Stimulated activated CD4-positive, alpha-beta T cell treated with anti-CD3 and anti-CD28 coated beads, TNF-alpha, amount 100 ng/mL, for 24 hours (primary cell): Measurements from ENCODE around the gene ERC2.

Experiments
- DNase-seq, 3 experiments: peaks; one replicate each; pipeline ENCODE4 v3.0.0-alpha.2; 2020; ENCODE audit warnings: low read depth in 3 of 3

Gene ERC2

DNA sequence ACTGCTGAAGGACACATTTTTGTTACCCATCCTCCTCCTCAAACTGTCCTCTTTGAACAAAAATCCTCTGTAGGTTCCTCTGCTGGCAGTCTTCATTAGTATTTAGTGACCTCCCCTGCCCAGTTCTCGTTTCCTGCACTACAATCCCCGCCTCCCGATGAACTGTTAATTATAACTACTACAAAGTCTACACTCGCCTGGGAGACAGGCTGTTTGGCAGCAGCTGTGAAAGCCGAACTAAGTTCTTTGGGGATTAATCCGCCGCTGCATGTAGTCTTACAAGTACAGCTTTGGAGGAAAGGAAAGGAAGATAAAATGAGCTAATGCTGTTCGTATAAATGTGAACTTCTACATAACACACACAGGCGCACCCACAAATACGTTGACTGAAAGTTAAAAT lies 821.2 kb downstream of the ERC2 start:
- no peak for DNase-seq

DNA sequence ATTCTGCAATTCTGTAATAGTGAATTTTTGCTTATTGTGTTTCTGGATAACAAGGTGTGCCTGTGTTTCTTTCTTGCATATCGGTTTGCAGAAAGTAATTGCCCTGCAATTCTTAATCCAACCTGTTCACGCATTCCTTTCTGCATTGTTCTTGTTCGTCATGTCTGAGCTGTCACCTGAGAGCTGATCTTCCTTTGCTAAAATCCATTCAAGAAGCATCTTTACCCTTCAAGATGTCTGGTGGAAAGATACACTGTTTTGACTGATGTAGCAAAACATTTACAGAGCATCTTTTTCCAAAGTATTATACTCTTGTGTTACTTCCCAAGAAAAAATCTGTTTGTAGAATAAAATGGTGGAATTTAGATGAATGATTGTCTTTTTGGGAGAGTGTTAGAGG lies 822.1 kb downstream of the ERC2 start:
- DNase-seq, result no peak

GRCh38 chr3:55645422-55645821 lies 822.8 kb downstream of the ERC2 start:
- no peak for DNase-seq

DNA sequence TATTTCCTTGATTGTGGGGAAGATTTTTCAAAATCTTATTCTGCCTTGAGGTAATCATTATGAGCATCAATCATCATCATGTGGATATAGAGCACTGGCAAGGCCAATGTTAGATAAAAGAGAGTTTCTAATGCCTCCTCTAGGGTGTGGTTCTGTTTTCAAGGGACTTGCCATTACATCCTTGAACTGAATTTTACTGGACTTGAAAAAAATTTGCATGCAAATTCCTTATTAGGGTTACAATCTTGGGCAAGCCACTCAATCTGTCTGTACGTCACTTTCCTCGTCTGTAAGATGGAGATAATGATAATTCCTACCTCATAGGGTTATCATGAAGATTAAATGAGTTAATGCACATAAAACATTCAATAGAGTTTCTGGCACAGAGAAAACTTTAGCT lies 825.0 kb downstream of the ERC2 start:
- no peak for DNase-seq

- no peak for DNase-seq
Measured at GRCh38 chr3:55641964-55642363, 826.3 kb downstream of the ERC2 start.

DNA sequence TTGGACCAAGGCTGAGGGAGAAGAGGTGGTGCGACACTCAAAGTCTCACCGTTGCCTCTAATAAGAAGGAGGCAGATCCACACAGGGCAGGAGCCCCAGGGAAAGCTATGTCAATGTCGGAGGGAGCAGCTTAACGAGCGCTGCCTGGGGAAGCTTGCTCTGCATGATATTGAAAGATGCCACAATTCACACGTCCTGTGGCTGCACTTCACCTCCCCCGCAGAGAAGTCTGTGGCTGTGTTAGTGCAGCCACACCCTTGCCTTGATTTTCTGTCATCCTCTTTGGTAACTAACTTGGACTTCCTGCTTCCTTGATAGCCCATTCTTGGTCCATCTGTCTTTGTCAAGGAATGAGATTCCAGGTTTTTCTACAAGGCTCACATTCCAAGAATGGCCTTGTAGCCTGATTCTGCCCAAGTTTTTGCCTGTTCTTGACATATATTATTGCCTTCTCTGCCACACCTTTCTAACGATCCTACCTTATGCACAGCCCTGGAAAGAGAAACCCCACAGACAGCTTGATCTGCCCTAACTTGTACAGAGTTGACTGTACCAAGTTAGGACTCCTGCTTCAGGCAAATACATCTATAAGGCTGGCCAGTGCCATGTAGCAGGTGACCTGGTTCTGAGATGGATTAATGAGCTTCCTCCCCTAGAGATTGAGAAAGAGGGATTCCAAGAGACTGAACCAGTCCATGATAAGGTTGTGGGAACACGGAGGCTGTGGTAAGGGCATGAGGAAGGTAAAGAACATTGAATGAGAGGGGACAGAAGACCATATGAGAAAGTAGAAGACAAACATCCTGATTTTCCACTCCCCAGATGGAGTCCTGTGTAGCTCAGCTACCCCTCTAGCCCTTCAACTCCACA lies 828.1 kb downstream of the ERC2 start:
- DNase-seq, result no peak

DNA sequence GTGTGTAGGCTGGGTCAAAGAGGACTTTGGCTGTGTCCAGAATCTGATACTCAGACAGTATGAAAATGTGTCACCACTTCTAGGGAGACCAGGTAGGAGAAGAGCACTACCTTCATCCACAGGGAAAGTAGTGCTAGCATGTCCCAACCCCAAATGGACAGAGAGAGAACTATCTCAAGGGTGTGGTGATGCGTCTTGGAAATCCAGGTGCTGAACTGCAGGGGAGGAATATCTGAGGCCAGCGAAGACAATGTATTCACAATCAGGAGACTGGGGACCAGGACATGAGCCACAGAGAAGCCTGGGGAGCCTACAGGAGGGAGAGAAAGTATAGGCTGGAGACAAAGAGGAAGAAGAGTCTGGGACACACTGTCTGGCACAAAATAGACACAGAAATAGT lies 829.1 kb downstream of the ERC2 start:
- no peak for DNase-seq

GRCh38 chr3:55637906-55638638 lies 830.2 kb downstream of the ERC2 start:
- no peak for DNase-seq

DNA sequence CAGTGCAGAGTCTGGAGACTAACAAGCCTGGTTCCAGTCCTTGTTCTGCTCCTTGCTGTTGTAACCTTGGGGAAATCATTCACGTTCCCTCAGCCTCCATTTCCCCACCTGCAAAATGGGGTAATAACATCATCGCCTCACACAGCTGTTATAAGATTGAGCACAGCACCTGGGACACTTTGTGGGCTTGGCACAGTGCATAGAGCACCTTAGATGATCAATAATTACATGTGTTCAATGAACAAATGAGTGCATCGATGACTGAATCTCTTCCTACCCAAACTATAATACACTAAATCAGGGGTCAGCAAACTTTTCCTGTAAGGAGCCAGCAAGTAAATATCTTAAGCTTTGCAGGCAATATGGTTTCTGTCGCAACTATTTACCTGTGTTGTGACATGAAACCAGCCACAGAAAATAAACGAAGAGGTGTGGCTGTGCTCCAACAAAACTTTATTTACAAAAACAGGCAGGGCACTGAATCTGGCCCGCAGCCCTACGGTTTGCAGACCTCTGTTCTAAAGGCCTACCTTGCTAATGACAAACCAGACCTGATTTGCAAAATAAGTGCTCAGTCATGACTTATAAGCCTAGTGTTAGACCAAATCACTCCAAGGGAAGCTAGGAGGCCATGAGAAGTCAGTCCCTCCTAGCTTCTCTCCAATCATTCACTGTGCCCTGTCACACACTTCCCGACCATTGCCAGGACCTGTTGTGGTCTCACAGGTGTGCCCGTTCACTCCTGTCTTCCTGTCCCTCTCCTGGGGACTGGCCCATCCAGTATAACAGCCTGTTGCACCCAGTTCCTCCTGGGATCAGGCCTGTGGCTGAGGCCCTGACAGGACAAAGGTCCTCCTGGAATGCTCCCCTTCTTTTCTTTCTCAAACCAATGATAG lies 831.7 kb downstream of the ERC2 start:
- no peak for DNase-seq

GRCh38 chr3:55634345-55634744 lies 833.9 kb downstream of the ERC2 start:
- no peak for DNase-seq

GRCh38 chr3:55633333-55633732 lies 834.9 kb downstream of the ERC2 start:
- DNase-seq, result no peak

- no peak for DNase-seq
Measured at GRCh38 chr3:55631766-55632331, 836.4 kb downstream of the ERC2 start.

- no peak for DNase-seq
Measured at GRCh38 chr3:55630921-55631299, 837.4 kb downstream of the ERC2 start.

- DNase-seq, result no peak
Measured at GRCh38 chr3:55630280-55630920, 837.9 kb downstream of the ERC2 start.

DNA sequence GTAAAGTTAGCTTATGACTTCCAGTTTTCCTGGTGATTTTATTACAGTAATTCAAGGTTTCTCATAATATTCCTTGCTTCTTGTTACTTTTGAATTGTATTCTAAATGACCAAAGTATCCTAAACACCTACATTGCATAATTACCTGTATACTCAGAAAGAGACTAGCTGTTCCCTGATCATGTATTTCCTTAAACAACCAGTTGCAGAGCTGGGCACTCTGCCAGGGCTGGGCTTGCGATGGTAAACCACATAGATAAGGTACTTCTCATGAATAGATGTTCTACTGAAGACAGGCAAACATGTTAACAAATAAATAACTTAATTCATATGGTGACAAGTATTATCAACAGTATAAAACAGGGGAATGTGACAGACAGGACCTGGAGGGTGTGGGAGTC lies 838.8 kb downstream of the ERC2 start:
- DNase-seq, result no peak

DNA sequence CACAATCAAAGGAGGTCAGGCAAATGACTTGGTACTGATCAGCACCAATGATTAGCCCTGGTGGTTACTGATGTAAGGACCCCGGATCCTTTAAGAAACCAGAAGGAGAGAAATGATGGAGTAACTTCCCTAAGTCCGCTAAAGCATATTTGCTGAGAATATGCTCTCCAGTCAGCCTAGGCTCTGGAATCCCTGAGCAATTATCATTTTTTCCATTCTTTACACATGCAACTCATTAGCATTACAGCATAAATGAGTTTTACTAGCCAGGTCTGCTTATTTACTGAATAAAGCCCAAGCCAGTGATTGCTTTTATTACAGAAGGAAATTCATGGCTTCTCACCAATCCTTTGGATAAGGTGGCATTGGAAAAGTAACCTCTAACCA lies 842.0 kb downstream of the ERC2 start:
- no peak for DNase-seq

DNA sequence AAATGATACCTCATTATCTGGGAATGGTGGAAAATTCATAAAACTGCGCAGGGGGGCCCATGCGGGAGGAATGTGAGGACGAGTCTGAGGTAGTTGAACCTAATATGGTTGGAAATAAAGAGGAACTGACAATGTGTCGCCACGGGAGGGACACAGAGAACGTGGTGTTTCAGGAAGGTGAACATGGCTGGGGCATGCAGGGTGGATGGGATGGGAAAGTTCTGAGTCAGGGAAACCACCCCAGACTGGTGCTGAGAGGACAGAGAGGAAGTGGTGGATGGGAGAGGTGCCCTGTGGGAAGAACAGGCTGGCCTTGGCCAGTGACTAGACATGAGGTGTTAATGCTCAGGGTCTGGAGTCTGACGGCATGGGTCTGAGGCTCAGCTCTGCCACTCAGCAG lies 844.0 kb downstream of the ERC2 start:
- no peak for DNase-seq

DNA sequence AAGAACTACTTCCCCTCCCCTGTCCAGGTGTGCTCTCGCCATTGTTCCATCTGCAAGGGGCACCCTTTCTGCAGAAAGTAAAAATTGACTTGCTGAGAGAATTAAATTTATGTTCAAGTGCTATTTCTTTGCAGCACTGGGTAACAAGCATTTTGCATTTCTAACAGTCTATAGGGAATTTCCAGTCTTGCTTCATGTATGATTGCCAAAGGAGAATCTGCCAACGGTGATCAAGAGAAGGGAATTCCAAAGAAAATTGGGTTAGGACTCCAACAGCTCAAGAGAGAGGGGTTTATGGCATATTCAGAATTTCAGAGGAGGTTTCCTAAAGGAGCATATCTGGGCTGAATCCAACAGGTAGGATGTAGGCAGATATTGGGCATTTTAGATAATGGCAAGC lies 844.5 kb downstream of the ERC2 start:
- no peak for DNase-seq

DNA sequence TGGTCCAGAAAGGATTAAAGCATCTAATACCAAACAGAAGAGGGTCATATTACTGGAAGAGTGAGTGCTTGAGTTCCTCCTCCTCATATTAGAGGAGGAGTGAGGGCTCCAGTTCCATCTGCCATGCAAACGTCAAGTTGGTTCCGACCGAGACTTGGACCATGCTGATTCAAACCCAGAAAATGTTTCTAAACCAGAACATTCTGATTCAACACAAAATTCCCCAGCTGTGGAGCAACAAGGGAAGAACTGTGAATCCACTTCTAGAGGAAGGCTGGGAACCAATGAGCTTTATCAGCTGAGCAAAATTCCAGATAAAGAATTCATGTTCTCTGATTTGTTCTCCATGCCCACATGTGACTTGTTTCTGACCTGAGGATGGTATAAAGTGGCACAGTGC lies 845.5 kb downstream of the ERC2 start:
- DNase-seq, result no peak

GRCh38 chr3:55622116-55622515 lies 846.2 kb downstream of the ERC2 start:
- no peak for DNase-seq

GRCh38 chr3:55621648-55622047 lies 846.6 kb downstream of the ERC2 start:
- DNase-seq, result no peak
